ENCODE results near the gene RIMS1.
A peak's percentile ranks its signal among the peaks of the same experiment; 100 is the strongest.

The RIMS1 gene

DNA sequence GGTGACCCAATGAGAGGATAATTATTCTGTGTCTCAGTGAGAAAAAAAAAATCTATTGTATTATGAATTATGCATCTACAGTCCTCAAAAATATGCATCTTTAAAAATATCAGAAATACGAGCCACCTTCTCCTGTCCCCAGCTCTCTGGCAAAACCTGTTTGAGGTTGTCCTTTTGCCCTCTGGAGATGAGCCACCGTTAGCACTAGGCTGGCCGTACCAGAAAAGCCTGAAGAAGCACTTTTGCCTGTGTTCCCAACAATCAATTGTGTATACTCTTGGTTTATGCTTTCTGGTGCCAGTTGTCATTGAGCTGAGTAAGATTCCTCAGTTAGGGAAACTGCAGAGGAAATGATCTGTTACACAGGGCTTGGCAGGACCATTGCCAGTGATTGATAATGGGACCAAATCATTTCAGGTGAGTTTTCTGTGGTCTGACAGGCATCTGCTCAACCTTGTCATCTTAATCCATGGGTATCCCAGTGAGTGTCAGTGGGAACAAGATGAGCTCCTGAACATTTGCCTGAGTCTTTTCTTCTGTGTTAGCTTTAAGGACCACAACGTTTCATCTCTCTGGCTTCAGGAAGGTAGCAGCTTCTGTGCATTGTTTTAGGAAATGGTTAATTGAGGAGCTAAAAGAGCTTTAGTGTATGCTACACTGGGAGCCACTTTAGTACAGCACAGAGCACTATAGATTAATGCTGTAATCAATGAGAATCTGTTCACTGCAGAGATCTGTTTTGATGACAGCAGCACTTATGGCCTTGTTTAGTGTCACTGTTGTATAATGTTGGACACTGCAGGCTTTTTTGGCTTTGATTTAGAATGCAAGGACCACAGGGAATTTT is 330.1 kb downstream of the RIMS1 start:
- no peak for DNase-seq (ENCODE audit: low read depth)
- no peak overlapping the region for H3K4me3 ChIP-seq (ENCODE audit: low read depth, low read length)

- H3K4me3 ChIP-seq (ENCODE audit: low read depth, low read length), result no peak overlapping the region
- no peak for DNase-seq (ENCODE audit: low read depth)
Observed at GRCh38 chr6:72217626-72218025, 331.3 kb downstream of the RIMS1 start.

DNA sequence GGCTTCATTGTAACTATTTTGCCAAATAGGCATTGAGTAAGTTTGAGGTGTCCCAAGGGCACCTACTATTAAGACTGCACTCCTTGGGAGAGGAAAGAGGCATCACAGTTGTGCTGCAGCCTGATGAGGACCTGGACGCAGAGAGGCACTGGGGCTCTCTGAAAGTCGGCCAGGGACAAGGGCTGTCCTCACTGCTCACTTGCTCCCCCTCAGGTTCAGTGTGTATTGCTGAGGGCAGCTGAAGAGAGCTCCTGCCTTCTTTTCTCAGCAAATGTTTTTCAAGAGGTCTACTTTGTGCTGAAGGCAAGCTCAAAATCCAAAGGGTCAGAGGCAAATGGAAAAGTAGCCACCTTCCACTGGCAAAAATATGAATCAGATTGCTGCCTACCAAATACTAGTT is 331.8 kb downstream of the RIMS1 start:
- no peak overlapping the region for H3K4me3 ChIP-seq (ENCODE audit: low read depth, low read length)
- no peak for DNase-seq (ENCODE audit: low read depth)

DNA sequence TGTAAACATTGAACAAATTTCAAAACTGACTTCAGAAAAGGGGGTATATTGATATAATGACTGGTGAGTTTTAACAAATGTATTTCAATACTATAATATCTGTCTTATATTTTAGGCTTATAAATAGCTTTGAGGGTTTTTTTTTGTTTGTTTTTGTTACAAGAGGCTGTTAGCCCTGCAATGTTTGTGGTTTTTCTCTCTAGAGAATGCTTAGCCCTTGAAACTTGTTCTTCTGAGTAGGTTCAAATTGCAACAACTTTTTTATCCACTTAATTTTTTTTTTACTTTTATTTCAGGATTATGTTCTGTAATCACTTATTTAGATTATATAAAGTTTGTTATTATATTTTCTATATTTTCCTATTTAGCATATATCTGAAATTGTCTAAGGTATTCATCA is 333.2 kb downstream of the RIMS1 start:
- H3K4me3 ChIP-seq (ENCODE audit: low read depth, low read length), result no peak overlapping the region
- no peak for DNase-seq (ENCODE audit: low read depth)

DNA sequence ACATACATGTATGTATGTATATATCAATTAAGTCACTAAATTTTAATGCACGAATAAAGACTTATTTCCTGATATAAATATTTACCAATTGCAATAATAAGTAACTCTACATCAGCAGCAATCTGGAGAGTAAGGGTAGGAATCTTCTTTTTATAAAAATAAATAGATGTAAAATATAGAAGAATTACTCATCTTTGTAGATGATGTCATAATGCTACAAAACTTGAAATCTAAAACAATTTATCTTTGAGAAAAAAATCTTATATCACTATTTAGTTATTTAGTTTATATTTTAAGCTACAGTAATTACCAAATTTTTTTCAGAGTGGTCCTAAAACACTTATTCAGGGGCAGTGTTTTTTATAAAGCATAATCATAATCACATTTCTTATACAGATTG is 351.7 kb downstream of the RIMS1 start:
- no peak for DNase-seq (ENCODE audit: low read depth)
- H3K4me3 ChIP-seq (ENCODE audit: low read depth, low read length), result no peak overlapping the region

DNA sequence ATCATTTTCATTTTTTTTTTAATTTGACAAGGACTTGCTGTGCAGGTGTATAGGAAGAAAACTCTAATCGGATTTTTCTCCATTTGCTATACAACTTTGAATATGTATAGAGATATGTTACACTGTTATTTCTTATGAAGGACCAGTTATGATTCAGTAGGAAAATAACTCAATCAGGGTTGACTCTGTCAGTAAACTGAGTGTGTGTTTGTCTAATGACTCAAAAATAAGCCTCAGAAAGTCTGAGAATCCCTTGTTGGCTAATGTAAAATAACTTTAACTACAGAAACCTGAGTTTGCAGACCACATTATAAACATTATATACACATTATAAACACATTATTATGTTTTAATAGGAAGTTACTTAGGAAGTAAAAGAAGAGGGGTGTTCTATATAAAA is 352.6 kb downstream of the RIMS1 start:
- DNase-seq (ENCODE audit: low read depth), result no peak
- H3K4me3 ChIP-seq (ENCODE audit: low read depth, low read length), result no peak overlapping the region

DNA sequence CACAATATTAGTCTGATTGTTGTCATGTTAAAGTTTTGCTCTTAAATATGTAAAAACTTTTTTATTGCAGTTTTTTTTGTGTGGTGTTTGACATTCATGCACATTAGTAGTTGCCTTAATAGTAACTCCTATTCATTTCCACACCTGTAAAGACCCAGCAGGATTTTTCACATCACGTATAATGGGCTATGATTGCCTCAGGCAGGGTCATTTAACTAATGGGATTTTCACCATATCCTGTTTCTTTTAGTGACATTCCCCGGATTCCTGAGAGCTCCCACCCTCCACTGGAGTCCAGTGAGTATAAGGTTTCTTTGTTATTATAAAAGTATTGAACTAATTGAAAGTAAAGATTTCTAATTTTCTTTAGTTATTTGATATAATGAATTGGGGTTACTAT is 359.2 kb downstream of the RIMS1 start:
- DNase-seq (ENCODE audit: low read depth), result no peak
- H3K4me3 ChIP-seq (ENCODE audit: low read depth, low read length), result no peak overlapping the region

DNA sequence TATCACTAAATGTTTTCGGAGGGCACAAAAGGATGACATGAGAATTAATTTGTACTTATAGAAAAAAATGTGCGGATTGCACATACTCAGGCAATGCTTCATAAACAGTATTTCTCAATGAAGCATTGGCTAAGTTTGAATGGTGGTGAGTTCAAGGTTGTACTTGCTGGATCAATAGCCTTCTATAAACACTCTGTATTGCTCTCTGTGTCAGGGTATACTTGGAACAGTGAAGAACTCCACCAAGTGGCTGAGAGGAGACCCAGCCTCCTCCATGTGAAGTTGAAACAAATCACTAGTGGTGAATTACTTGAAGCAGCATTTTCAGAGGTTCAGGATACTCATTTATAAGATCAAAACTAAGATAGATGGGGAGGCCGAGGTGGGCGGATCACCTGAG is 360.6 kb downstream of the RIMS1 start:
- no peak for DNase-seq (ENCODE audit: low read depth)
- no peak overlapping the region for H3K4me3 ChIP-seq (ENCODE audit: low read depth, low read length)

DNA sequence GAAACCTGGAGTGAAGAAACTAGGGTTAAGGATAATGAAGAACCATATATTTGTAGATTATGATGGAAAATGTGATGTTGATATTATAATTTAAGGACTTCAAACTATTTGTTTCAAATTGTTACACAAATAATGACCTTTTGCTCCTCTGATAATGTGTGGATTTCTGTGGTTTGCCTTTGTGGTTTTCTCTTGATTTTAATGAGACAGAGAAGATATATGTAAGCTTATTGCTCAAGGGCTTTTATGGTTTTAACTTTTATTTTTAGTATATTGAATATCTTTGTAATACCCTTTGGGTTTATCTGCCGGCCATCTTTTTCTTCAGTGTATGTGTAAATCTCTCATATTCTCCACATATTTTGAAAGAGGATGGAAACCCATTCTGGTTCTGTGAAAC is 362.3 kb downstream of the RIMS1 start:
- DNase-seq (ENCODE audit: low read depth), result no peak
- no peak overlapping the region for H3K4me3 ChIP-seq (ENCODE audit: low read depth, low read length)

GRCh38 chr6:72250664-72251063 is 364.3 kb downstream of the RIMS1 start:
- no peak overlapping the region for H3K4me3 ChIP-seq (ENCODE audit: low read depth, low read length)
- DNase-seq (ENCODE audit: low read depth), result no peak

DNA sequence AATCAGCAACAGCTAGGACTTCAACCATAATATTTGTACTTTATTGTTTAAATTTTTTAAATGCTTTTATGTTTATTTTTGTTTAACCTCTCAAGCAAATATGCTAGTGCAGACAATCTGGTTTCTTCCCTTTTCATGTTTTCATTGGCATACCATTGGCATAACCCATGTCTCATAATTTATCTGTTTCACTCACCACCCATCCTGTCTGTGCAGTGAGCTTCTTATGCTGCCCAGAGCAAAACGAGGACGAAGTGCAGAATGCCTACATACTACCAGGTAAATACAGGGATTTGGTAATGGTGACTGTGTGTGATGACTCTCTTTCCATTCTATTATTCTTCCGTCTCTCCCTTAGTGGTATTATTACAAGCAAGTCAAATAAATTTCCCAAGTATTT is 374.1 kb downstream of the RIMS1 start:
- DNase-seq (ENCODE audit: low read depth), result no peak
- no peak overlapping the region for H3K4me3 ChIP-seq (ENCODE audit: low read depth, low read length)

DNA sequence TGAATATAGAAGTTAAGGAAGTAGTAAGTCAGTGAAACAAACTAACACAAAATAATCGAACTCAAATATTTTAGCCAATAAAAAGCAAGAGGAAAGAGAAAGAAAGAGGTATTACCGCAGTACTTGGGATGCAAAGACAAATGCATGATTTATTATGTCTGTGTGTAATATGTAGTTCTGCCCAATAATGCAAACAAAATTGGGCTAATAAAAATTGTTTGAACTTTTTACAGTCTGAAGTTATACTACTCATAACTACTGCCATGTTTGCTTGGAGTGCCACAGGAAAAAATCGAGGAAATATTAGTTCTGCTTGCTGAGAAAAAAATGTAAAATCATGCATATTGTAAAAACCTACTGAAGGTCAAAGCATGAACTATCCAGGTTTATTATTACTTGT is 375.2 kb downstream of the RIMS1 start:
- no peak for DNase-seq (ENCODE audit: low read depth)
- H3K4me3 ChIP-seq (ENCODE audit: low read depth, low read length), result no peak overlapping the region

- H3K4me3 ChIP-seq (ENCODE audit: low read depth, low read length), result no peak overlapping the region
- no peak for DNase-seq (ENCODE audit: low read depth)
Observed at GRCh38 chr6:72262254-72262653, 375.9 kb downstream of the RIMS1 start.

- no peak overlapping the region for H3K4me3 ChIP-seq (ENCODE audit: low read depth, low read length)
Observed at GRCh38 chr6:72267470-72267869, 381.1 kb downstream of the RIMS1 start.

GRCh38 chr6:72271531-72271930 is 385.2 kb downstream of the RIMS1 start:
- H3K4me3 ChIP-seq (ENCODE audit: low read depth, low read length), result no peak overlapping the region
- DNase-seq (ENCODE audit: low read depth), result no peak

More at GRCh38 chr6:72267470-72267869, 381.1 kb downstream of the RIMS1 start:
- DNase-seq (ENCODE audit: low read depth), result no peak

DNA sequence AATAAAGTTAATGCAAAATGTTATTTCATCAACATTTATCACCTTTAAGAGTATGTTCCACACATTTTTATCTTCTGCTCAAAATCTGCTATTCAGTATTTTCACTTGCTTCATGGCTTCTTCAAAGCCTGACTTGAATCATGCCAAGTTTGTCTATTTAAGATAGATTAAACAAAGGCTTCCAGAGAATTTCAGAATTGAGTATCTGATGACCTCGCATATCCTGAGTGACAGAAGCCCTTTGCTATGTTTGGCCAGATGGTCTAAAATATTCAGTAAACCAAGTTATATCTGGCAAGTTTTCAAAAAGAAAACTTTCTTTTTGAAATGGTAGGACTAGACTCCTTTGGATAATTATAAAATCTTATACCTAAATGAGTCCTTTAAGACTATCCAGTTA is 386.6 kb downstream of the RIMS1 start:
- H3K4me3 ChIP-seq (ENCODE audit: low read depth, low read length), result no peak overlapping the region
- DNase-seq (ENCODE audit: low read depth), result peak; percentile 29

DNA sequence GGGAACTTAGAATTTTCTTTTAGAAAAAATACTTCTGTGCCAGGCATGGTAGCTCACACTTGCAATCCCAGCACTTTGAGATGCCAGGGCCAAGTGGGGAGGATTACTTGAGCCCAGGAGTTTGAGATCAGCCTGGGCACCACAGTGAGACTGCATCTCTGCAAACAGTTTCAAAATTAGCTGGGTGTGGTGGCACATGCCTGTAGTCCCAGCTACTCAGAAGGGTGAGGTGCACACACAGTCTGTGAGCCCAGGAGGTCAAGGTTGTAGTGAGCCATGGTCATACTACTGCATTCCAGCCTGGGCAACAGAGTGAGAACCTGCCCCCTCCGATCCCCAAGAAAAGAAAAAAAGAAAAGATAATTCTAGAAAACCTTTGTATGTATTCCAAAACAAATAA is 389.5 kb downstream of the RIMS1 start:
- no peak for DNase-seq (ENCODE audit: low read depth)
- no peak overlapping the region for H3K4me3 ChIP-seq (ENCODE audit: low read depth, low read length)

DNA sequence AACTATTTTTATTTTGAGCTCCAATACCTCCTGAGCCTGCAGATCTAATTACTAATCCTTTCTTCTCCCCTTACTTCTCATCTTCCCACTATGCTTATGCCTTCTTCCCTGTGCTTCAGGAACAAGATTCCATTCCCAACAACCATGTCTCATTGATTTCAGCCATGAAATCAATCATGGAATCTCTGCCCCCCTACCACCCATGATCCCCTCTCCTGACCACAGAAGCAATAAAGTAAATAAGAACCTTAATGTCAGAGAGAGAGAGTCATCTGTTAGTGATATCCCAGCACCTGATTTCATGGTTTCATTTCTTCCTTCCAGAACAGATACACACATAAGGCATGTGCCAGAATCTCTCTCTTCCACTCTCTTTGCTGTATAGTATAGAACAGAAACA is 395.9 kb downstream of the RIMS1 start:
- DNase-seq (ENCODE audit: low read depth), result no peak
- no peak overlapping the region for H3K4me3 ChIP-seq (ENCODE audit: low read depth, low read length)

DNA sequence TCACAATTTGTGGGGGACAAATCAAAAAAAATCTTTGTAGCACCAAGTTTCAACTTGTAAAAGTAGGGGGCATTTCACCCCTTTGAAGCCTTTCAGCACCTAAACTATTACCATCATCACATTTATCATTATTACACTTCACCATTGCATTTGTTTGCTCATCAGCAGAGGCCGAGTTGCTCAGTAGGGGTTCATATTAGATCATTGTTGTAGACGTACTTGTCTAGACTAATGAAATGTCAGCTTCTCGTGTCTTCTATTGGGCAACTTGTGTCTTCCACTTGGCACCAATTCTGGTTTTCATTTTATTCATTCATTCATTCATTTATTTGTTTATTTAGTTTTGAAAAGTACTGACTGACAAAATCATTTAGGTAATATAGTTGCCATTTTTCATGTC is 397.2 kb downstream of the RIMS1 start:
- no peak for DNase-seq (ENCODE audit: low read depth)
- no peak overlapping the region for H3K4me3 ChIP-seq (ENCODE audit: low read depth, low read length)

DNA sequence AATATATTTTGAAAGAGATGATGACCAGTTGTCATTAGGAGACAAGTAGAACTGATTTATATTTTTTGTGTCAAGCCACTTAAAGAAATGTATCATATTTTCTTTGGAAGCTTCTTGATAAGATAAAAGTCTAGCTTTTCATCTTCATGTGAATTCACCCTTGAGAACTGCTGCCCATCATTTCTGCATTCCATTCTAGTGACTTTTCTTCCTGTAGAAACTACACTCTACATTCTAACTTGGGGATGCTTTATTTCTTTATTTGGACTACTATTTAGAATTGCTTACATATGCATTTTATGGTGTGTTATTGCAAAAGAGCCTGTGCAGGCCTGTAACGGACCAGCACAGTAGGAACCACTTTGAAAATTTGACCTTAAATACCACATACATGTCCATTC is 400.6 kb downstream of the RIMS1 start:
- peak; percentile 18 for DNase-seq (ENCODE audit: low read depth)

GRCh38 chr6:72287801-72288200 is 401.5 kb downstream of the RIMS1 start:
- DNase-seq (ENCODE audit: low read depth), result no peak
- no peak overlapping the region for H3K4me3 ChIP-seq (ENCODE audit: low read depth, low read length)

More for the DNA sequence above, 400.6 kb downstream of the RIMS1 start:
- no peak overlapping the region for H3K4me3 ChIP-seq (ENCODE audit: low read depth, low read length)

DNA sequence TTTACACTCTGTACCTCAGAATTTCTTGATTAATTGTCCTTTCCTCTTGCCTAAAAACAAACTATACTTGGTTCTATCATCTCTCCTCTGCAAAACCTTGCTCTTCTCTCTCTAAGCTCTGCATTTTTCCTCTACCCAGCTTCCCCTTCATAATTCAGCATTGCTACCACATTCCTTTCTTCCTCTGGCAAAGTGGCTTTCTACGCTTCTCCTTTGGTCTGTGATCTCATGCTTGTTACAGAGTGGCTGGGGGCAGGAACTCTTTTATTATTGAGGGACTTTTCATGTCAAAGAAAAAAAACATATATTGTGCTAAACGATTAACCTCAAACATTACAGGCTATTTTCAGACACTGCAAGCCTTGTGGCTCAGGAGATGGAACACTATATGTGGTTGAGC is 402.2 kb downstream of the RIMS1 start:
- no peak overlapping the region for H3K4me3 ChIP-seq (ENCODE audit: low read depth, low read length)
- DNase-seq (ENCODE audit: low read depth), result no peak
